ENCODE results near the gene KCNH2. TPM values are rescaled to one million over a fixed set of nuclear protein-coding genes. Genes with fewer than 3 reads are reported as not detected.

KCNH2 gene
- total and polyA plus RNA-seq, 2 donors (not counting 1 experiment from before 2014, with no cell fraction given): 0.86 to 2.7 TPM

GRCh38 chr7:150979713-150980390 lies 1.7 kb upstream of the KCNH2 start:
- Mint-ChIP-seq H3K27ac (peak overlapping the region; percentile 41), H3K27me3 (peaks cover 51% of the 10 kb centered on the region), H3K4me3 (peak overlapping the region; percentile 29), H3K4me1 (peaks cover 25% of the 10 kb centered on the region), H3K9me3 (ENCODE audit: insufficient read depth) (no peaks in the 10 kb centered on the region)
- peaks cover 0 to 61% (median 35%) of the 10 kb centered on the region in 4 experiments for H3K27me3 ChIP-seq (replicated peaks in 1 of 4; ENCODE audit: control extremely low read depth in 1 of 4, control insufficient read depth in 3 of 4, insufficient read depth in 4 of 4, low read length in 3 of 4)
- intact Hi-C loops (cut with micrococcal nuclease): loop anchor here (5.0 to 10.0 kb wide), 2 partner anchors 102 to 205 kb away; partner anchors contain the start of genes FASTK and TMUB1
- H4K20me1 ChIP-seq (ENCODE audit: control insufficient read depth, insufficient read depth, low read length, poor library complexity, severe bottlenecking): no peaks in the 10 kb centered on the region
- no peak for DNase-seq
- no peak overlapping the region for H3K4me2 ChIP-seq (replicated peaks; ENCODE audit: low read depth, low read length, poor library complexity, severe bottlenecking)
- 66% methylated on average over 6 of the region's 7 CpGs for WGBS (ENCODE audit: insufficient coverage)
- H3K9me3 ChIP-seq (ENCODE audit: control extremely low read depth in 1 of 3, control insufficient read depth in 2 of 3, insufficient read depth in 1 of 3, low read length in 2 of 3): peaks cover 0 to 22% (median 0%) of the 10 kb centered on the region in 3 donors
- ChIA-PET POLR2A (no interaction called here), CTCF (interaction anchor here (0.9 to 1.8 kb wide), 3 partner anchors 17 to 39 kb away, joined by 3 to 7 read pairs (median 5); no protein-coding TSS in a partner anchor)
- peaks cover 25 to 34% of the 10 kb centered on the region in 2 donors for H3K4me1 ChIP-seq (ENCODE audit: control insufficient read depth in 2 of 2, insufficient read depth in 2 of 2, low read length in 2 of 2)
- no peak overlapping the region for H3K27ac ChIP-seq (ENCODE audit: low read length in 2 of 2)
- no peak for ATAC-seq (ENCODE audit: low read depth)
- no peaks in the 10 kb centered on the region for H3K79me2 ChIP-seq (ENCODE audit: control insufficient read depth, insufficient read depth, low read length)
- H3K36me3 ChIP-seq (replicated peaks in 1 of 2; ENCODE audit: control extremely low read depth in 1 of 2, control insufficient read depth in 1 of 2, extremely low read depth in 1 of 2, insufficient read depth in 2 of 2, low read length in 1 of 2): no peaks in the 10 kb centered on the region
- TF ChIP-seq CTCF (IDR thresholded peaks at IDR 0.05): no peak
- TF ChIP-seq EZH2 (IDR thresholded peaks at IDR 0.05; ENCODE audit: borderline replicate concordance, insufficient read depth, low read depth, low read length, poor library complexity, severe bottlenecking): no peak
- H3K9ac ChIP-seq (ENCODE audit: low read length): no peak overlapping the region
- H2AFZ ChIP-seq (ENCODE audit: insufficient read depth, low read depth, low read length, poor library complexity, severe bottlenecking): no peak overlapping the region
- H3K4me3 ChIP-seq (ENCODE audit: control extremely low read depth in 1 of 5, extremely low read depth in 1 of 5, insufficient read depth in 1 of 5, low read depth in 2 of 5, low read length in 4 of 5): no peak overlapping the region
